Activated naive CD4-positive, alpha-beta T cell treated with anti-CD3 and anti-CD28 coated beads for 36 hours (primary cell): ENCODE measurements around the gene ANKRD2. TPM values are rescaled to one million over a fixed set of nuclear protein-coding genes. Genes with fewer than 3 reads are reported as not detected.
"Not testable (repeated sequence)": the region's sequence is repeated elsewhere in the genome, so short reads cannot be mapped to it uniquely, and the experiment has no call there.

ENCODE experiments used
- CTCF ChIA-PET: fragments of 350-600 bp; sonication (Branson Sonifier 250); formaldehyde crosslinking; loops from one replicate; lab custom pipeline; 2021; ENCODE audit warnings: antibody characterized with exemption; lab: Charles Lee
- DNase-seq: peaks from one replicate; pipeline ENCODE4 v3.0.0-alpha.2; 2020
- H3K27ac Mint-ChIP-seq: one replicate; pipeline ENCODE4 v1.8.0; 2021; ENCODE audit warnings: mild to moderate bottlenecking, mixed read lengths
- H3K27me3 Mint-ChIP-seq: one replicate; pipeline ENCODE4 v1.8.0; 2021; ENCODE audit warnings: low read depth, mixed read lengths
- H3K36me3 Mint-ChIP-seq: one replicate; pipeline ENCODE4 v1.8.0; 2021; ENCODE audit warnings: low read depth, mixed read lengths
- H3K4me1 Mint-ChIP-seq: one replicate; pipeline ENCODE4 v1.8.0; 2021; ENCODE audit warnings: low read depth, mixed read lengths
- H3K4me3 Mint-ChIP-seq: one replicate; pipeline ENCODE4 v1.8.0; 2021; ENCODE audit warnings: mild to moderate bottlenecking, moderate library complexity, mixed read lengths
- H3K9me3 Mint-ChIP-seq: one replicate; pipeline ENCODE4 v1.8.0; 2021; ENCODE audit warnings: mixed read lengths
- intact Hi-C: fragments of 100-400 bp; cut with micrococcal nuclease; formaldehyde crosslinking; loops from one replicate; pipeline ENCODE4 v1.15.1; 2023
- total RNA-seq, 2 experiments: library from RNA; stranded (reverse); gene quantifications; one replicate each; pipeline ENCODE4 v1.2.3, GENCODE V29; 2021

Gene ANKRD2
- total RNA-seq, 2 experiments from 2014 or later, result 0.26 TPM; not detected in 1

DNA sequence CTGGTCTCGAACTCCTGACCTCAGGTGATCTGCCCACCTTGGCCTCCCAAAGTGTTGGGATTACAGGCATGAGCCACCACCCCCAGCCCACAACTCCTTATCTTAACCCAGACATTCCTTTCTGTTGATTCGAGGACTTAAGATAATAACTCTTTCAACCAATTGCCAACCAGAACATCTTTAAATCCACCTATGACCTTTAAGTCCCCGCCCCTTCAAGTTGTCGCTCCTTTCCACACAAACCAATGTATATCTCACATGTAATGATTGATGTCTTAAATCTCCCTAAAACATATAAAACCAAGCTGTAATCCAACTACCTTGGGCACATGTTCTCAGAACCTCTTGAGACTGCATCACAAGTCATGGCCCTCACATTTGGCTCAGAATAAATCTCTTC lies 7.8 kb upstream of the ANKRD2 start:
- intact Hi-C loops, result no loop called here
- Mint-ChIP-seq H3K4me3 (no peak overlapping the region), H3K27ac (no peak overlapping the region), H3K9me3 (no peaks in the 10 kb centered on the region), H3K36me3 (no peaks in the 10 kb centered on the region), H3K4me1 (no peaks in the 10 kb centered on the region), H3K27me3 (no peaks in the 10 kb centered on the region)
- CTCF ChIA-PET, result no interaction called here
- no peak for DNase-seq

GRCh38 chr10:97566336-97566996 lies 6.1 kb upstream of the ANKRD2 start:
- no peak overlapping the region for H3K4me3 Mint-ChIP-seq
- H3K27me3 Mint-ChIP-seq, result no peaks in the 10 kb centered on the region
- H3K36me3 Mint-ChIP-seq, result no peaks in the 10 kb centered on the region
- CTCF ChIA-PET, result no interaction called here
- H3K27ac Mint-ChIP-seq, result no peak overlapping the region
- DNase-seq, result no peak
- no peaks in the 10 kb centered on the region for H3K4me1 Mint-ChIP-seq
- no peaks in the 10 kb centered on the region for H3K9me3 Mint-ChIP-seq
- intact Hi-C loops, result no loop called here

- H3K4me1 Mint-ChIP-seq, result no peaks in the 10 kb centered on the region
- CTCF ChIA-PET, result interaction anchor here (0.6 to 1.5 kb wide), 6 partner anchors 8 to 133 kb away, joined by 3 to 4 read pairs (median 3); no protein-coding TSS in a partner anchor
- no peak overlapping the region for H3K4me3 Mint-ChIP-seq
- no peaks in the 10 kb centered on the region for H3K36me3 Mint-ChIP-seq
- no peak for DNase-seq
- no peaks in the 10 kb centered on the region for H3K9me3 Mint-ChIP-seq
- no peaks in the 10 kb centered on the region for H3K27me3 Mint-ChIP-seq
- H3K27ac Mint-ChIP-seq, result no peak overlapping the region
- intact Hi-C loops, result no loop called here
These were observed 4.7 kb upstream of the ANKRD2 start for GRCh38 chr10:97567891-97568290.

- intact Hi-C loops, result loop anchor here (5.0 kb wide), 1 partner anchor 162 kb away; no protein-coding TSS in a partner anchor
- DNase-seq, result no peak
- Mint-ChIP-seq H3K36me3 (no peaks in the 10 kb centered on the region), H3K27me3 (no peaks in the 10 kb centered on the region), H3K4me1 (no peaks in the 10 kb centered on the region), H3K27ac (no peak overlapping the region), H3K9me3 (no peaks in the 10 kb centered on the region), H3K4me3 (no peak overlapping the region)
- CTCF ChIA-PET, result interaction anchor here (1.1 to 1.7 kb wide), 2 partner anchors 12 to 36 kb away, joined by 4 to 5 read pairs; no protein-coding TSS in a partner anchor
These were observed 2.3 kb upstream of the ANKRD2 start for GRCh38 chr10:97570146-97570788.

GRCh38 chr10:97570789-97571471 lies 1.6 kb upstream of the ANKRD2 start:
- Mint-ChIP-seq H3K36me3 (no peaks in the 10 kb centered on the region), H3K4me1 (no peaks in the 10 kb centered on the region), H3K27ac (no peak overlapping the region), H3K27me3 (no peaks in the 10 kb centered on the region), H3K9me3 (no peaks in the 10 kb centered on the region), H3K4me3 (no peak overlapping the region)
- no peak for DNase-seq
- CTCF ChIA-PET, result interaction anchor here (0.9 to 2.5 kb wide), 9 partner anchors 12 to 160 kb away, joined by 3 to 20 read pairs (median 7); no protein-coding TSS in a partner anchor
- intact Hi-C loops, result loop anchor here (5.0 kb wide), 1 partner anchor 161 kb away; no protein-coding TSS in a partner anchor

GRCh38 chr10:97571622-97572021 lies 957 bp upstream of the ANKRD2 start:
- DNase-seq, result no peak
- H3K4me3 Mint-ChIP-seq, result no peak overlapping the region
- no peaks in the 10 kb centered on the region for H3K4me1 Mint-ChIP-seq
- H3K27me3 Mint-ChIP-seq, result no peaks in the 10 kb centered on the region
- intact Hi-C loops, result loop anchor here (2.0 to 5.0 kb wide), 3 partner anchors 41 to 161 kb away; no protein-coding TSS in a partner anchor
- CTCF ChIA-PET, result interaction anchor here (0.6 to 2.5 kb wide), 19 partner anchors 11 to 161 kb away, joined by 3 to 20 read pairs (median 4); partner anchors contain the start of genes AVPI1 and C10orf62
- no peak overlapping the region for H3K27ac Mint-ChIP-seq
- H3K36me3 Mint-ChIP-seq, result no peaks in the 10 kb centered on the region
- H3K9me3 Mint-ChIP-seq, result no peaks in the 10 kb centered on the region

DNA sequence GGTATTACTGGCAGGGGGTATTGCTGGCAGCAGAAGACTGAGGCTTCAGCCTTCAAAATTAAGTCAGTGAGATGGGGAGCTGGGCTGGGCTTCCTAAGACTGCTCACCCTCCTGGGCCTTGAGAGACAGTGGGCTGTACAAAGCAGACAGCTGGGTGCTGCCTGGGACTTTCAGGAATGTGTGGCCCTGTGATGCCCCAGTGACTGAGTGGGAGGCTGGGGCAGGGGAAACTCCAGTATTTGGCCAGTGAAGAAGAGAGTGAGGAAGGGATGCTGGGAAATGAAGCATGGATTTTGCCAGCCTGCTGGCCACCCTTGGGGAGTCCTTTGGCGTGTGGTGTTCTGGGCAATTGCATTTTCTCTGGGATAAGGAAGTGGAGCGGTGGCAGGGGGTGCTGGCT lies 442 bp downstream of the ANKRD2 start:
- intact Hi-C loops, result loop anchor here (2.0 to 5.0 kb wide), 3 partner anchors 40 to 159 kb away; no protein-coding TSS in a partner anchor
- no peak for DNase-seq
- Mint-ChIP-seq H3K27ac (no peak overlapping the region), H3K9me3 (no peaks in the 10 kb centered on the region), H3K36me3 (no peaks in the 10 kb centered on the region), H3K4me1 (no peaks in the 10 kb centered on the region), H3K4me3 (no peak overlapping the region), H3K27me3 (no peaks in the 10 kb centered on the region)
- CTCF ChIA-PET, result interaction anchor here (0.6 to 2.5 kb wide), 6 partner anchors 9 to 933 kb away, joined by 3 to 20 read pairs (median 5); no protein-coding TSS in a partner anchor

DNA sequence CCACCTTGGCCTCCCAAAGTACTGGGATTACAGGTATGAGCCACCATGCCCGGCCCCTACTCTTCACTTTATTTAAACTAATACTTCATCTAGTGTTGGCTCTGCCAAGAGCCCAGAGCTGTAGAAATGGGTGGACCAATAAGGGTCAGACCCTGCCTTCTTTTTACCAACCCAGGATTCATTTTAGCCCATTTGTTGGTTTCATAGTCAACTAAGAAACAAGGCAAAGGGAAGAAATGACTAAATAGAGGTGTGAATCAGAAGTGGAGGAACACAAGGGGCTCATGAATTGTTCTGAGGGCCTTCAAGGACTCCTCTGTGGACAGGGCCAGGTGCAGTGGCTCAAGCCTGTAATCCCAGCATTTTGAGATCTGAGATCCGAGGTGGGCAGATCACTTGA lies 1.1 kb downstream of the ANKRD2 start:
- Mint-ChIP-seq H3K27ac (no peak overlapping the region), H3K4me1 (no peaks in the 10 kb centered on the region), H3K9me3 (no peaks in the 10 kb centered on the region), H3K36me3 (no peaks in the 10 kb centered on the region), H3K4me3 (no peak overlapping the region), H3K27me3 (no peaks in the 10 kb centered on the region)
- intact Hi-C loops, result loop anchor here (2.0 to 5.0 kb wide), 3 partner anchors 39 to 159 kb away; no protein-coding TSS in a partner anchor
- CTCF ChIA-PET, result interaction anchor here (1.3 kb wide), 1 partner anchor 40 kb away, joined by 5 read pairs; no protein-coding TSS in a partner anchor
- no peak for DNase-seq

DNA sequence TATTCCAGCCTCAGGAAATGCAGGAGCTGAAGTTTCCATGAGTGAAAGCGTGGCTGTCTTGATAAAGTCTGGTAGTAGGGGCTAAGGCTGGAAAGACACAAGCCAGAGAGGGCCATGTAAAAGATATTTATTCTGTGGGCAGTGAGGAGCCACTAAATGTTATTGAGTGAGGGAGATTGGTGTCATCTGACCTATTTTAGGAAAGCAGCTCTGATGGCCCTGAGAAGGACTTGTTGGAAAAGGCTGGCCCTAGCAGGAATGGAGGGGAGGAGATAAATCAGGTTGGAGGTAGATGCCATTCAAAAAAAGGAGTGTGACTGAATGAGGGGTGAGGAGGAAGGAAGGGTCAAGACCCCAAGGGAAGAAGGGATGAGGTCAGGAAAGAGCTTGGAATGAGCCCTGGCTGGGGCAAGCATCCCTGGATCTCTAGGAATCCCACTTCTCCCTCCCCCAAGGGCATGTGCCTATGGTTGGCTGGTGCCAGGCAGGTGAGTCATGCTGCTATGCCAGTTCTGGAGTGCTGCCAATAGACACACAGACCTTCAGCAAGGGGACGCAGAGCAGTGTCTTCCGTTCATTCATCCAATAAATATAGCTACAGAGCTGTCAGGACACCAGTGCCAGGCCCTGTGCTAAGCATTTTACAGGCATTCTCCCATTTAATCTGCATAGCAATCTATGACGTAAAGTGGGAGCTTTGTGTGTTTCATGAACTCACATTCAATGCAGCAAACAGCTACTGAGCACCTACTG lies 2.0 kb downstream of the ANKRD2 start:
- no peaks in the 10 kb centered on the region for H3K4me1 Mint-ChIP-seq
- CTCF ChIA-PET, result interaction anchor here (1.2 to 1.3 kb wide), 2 partner anchors 10 to 40 kb away, joined by 3 to 5 read pairs; no protein-coding TSS in a partner anchor
- no peaks in the 10 kb centered on the region for H3K9me3 Mint-ChIP-seq
- no peaks in the 10 kb centered on the region for H3K27me3 Mint-ChIP-seq
- intact Hi-C loops, result loop anchor here (5.0 kb wide), 1 partner anchor 158 kb away; no protein-coding TSS in a partner anchor
- H3K27ac Mint-ChIP-seq, result no peak overlapping the region
- H3K36me3 Mint-ChIP-seq, result no peaks in the 10 kb centered on the region
- H3K4me3 Mint-ChIP-seq, result no peak overlapping the region
- DNase-seq, result no peak

- Mint-ChIP-seq H3K4me3 (no peak overlapping the region), H3K9me3 (no peaks in the 10 kb centered on the region), H3K4me1 (no peaks in the 10 kb centered on the region), H3K36me3 (no peaks in the 10 kb centered on the region), H3K27me3 (no peaks in the 10 kb centered on the region), H3K27ac (no peak overlapping the region)
- no peak for DNase-seq
- intact Hi-C loops, result no loop called here
- CTCF ChIA-PET, result interaction anchor here (1.2 to 1.4 kb wide), 4 partner anchors 10 to 56 kb away, joined by 3 to 5 read pairs (median 5); no protein-coding TSS in a partner anchor
These were observed 2.6 kb downstream of the ANKRD2 start for GRCh38 chr10:97575127-97575668.

- H3K27me3 Mint-ChIP-seq, H3K27ac Mint-ChIP-seq, intact Hi-C loops, H3K9me3 Mint-ChIP-seq, H3K4me3 Mint-ChIP-seq, H3K36me3 Mint-ChIP-seq, H3K4me1 Mint-ChIP-seq, DNase-seq: not testable (repeated sequence)
- CTCF ChIA-PET, result interaction anchor here (0.9 to 1.4 kb wide), 3 partner anchors 23 to 58 kb away, joined by 3 to 5 read pairs (median 5); no protein-coding TSS in a partner anchor
These were observed 3.9 kb downstream of the ANKRD2 start for GRCh38 chr10:97576487-97576886.
